Adrenal gland (tissue), 5 donors: ENCODE data around the gene CRTAP.
"Not testable (repeated sequence)": the region's sequence is repeated elsewhere in the genome, so short reads cannot be mapped to it uniquely, and the experiment has no call there.

Source experiments
- POLR2A ChIP-seq, 2 donors: fragments of 450-650 bp; IDR thresholded peaks; one replicate each; pipeline ENCODE4 v1.6.1; 2017; ENCODE audit warnings: antibody characterized with exemption in 2 of 2, mild to moderate bottlenecking in 2 of 2, moderate library complexity in 1 of 2
- TF ChIP-seq, protein P1 (sequence below), 6 experiments: fragments of 450-650 bp in 4 of 6; fragments of 200-600 bp in 2 of 6; sonication (generic) in 1 of 6; IDR thresholded peaks; 1 replicate in 5 of 6; 2 replicates in 1 of 6; pipeline versions ENCODE4 v1.5.1 to v1.8.0; 2016 to 2021; ENCODE audit warnings: antibody characterized with exemption in 6 of 6, mild to moderate bottlenecking in 2 of 6, moderate library complexity in 1 of 6
- donor health status: DM: no; HTN: no; CAD: no.

DNA sequence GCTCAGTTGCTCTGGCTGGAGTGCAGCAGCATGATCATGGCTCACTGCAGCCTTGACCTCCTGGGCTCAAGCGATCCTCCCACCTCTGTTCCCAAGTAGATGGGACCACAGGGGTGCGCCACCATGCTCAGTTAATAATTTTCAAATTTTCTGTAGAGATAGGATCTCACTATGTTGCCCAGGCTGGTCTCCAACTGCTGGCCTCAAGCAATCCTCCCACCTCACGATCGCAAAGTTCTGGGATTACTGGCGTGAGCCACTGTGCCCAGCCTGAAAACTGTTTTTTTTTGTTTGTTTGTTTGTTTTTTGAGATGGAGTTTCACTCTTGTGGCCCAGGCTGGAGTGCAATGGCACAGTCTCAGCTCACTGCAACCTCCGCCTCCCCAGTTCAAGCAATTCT is 34.0 kb upstream of the CRTAP start:
- TF ChIP-seq, protein P1, sequence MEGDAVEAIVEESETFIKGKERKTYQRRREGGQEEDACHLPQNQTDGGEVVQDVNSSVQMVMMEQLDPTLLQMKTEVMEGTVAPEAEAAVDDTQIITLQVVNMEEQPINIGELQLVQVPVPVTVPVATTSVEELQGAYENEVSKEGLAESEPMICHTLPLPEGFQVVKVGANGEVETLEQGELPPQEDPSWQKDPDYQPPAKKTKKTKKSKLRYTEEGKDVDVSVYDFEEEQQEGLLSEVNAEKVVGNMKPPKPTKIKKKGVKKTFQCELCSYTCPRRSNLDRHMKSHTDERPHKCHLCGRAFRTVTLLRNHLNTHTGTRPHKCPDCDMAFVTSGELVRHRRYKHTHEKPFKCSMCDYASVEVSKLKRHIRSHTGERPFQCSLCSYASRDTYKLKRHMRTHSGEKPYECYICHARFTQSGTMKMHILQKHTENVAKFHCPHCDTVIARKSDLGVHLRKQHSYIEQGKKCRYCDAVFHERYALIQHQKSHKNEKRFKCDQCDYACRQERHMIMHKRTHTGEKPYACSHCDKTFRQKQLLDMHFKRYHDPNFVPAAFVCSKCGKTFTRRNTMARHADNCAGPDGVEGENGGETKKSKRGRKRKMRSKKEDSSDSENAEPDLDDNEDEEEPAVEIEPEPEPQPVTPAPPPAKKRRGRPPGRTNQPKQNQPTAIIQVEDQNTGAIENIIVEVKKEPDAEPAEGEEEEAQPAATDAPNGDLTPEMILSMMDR (IDR thresholded peaks at IDR 0.05) = not testable (repeated sequence)
- TF ChIP-seq POLR2A (IDR thresholded peaks at IDR 0.05) = not testable (repeated sequence)
